Testis (tissue), 2 donors: ENCODE results near the gene VPS35L.

Experiments
- POLR2A ChIP-seq: fragments of 450-650 bp; IDR thresholded peaks from one replicate; pipeline ENCODE4 v1.6.1; 2017; ENCODE audit warnings: antibody characterized with exemption, mild to moderate bottlenecking, moderate library complexity
- TF ChIP-seq, protein P1 (sequence below), 3 experiments: fragments of 450-650 bp in 2 of 3; fragments of 200-600 bp in 1 of 3; sonication (generic) in 1 of 3; IDR thresholded peaks; one replicate each; pipeline ENCODE4 v1.5.1; 2016 to 2019; ENCODE audit warnings: antibody characterized with exemption in 3 of 3, mild to moderate bottlenecking in 2 of 3, moderate library complexity in 1 of 3

DNA sequence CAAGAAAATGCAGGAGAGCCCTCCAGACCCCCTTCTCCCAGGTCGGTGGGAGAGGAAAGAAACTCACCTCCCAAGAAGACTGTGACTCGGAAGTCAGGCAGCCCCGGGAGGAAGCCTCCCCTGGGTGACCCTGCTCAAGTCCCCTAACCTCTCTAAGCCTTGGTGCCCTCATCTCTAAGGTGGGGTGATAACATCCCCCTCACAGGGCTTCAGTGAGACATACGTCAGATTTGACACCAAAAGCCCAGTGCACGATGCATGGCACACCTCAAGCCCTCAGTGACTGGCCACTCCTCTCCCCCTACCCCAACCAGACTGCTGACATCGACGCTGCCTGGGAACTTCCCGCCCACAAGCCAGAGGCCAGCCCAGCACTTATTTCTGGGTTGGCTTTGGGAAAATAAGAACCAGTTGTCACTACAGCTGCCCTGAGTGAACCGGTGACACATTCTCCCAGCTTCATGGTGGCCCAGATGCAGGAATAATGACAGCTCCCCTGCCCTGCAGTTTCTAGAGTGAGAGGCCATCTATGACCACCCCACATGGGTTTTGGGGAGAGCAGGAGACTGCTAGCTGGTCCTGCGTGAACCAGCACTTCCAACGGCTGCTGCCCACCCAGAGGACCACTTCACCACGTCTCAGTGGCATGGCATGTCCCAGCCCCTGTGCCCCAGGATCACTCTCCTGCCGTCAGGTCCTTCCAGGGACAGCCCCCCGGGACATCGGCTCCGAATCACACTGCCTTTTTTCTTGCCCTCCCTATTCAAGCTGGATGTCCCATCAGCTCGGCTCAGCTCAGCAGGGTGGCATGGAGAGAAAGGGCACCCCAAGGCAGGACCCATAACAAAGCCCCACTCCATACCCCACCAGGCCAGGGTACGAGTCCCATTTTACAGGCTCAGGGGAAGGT is 153.0 kb downstream of the VPS35L start:
- TF ChIP-seq, protein P1, sequence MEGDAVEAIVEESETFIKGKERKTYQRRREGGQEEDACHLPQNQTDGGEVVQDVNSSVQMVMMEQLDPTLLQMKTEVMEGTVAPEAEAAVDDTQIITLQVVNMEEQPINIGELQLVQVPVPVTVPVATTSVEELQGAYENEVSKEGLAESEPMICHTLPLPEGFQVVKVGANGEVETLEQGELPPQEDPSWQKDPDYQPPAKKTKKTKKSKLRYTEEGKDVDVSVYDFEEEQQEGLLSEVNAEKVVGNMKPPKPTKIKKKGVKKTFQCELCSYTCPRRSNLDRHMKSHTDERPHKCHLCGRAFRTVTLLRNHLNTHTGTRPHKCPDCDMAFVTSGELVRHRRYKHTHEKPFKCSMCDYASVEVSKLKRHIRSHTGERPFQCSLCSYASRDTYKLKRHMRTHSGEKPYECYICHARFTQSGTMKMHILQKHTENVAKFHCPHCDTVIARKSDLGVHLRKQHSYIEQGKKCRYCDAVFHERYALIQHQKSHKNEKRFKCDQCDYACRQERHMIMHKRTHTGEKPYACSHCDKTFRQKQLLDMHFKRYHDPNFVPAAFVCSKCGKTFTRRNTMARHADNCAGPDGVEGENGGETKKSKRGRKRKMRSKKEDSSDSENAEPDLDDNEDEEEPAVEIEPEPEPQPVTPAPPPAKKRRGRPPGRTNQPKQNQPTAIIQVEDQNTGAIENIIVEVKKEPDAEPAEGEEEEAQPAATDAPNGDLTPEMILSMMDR (IDR thresholded peaks at IDR 0.05), result no peak
- TF ChIP-seq POLR2A, result no peak
